Measurements from ENCODE around the gene LKAAEAR1.
A peak's percentile ranks its signal among the peaks of the same experiment; 100 is the strongest.

The LKAAEAR1 gene

GRCh38 chr20:64071341-64072332, 12.6 kb downstream of the LKAAEAR1 start:
- H3K4me3 ChIP-seq (ENCODE audit: low read depth, low read length): no peak overlapping the region
- TF ChIP-seq CTCF (conservative IDR thresholded peaks at IDR 0.05; ENCODE audit: low read depth, low read length): no peak
- DNase-seq (ENCODE audit: low read depth): no peak

- TF ChIP-seq CTCF (conservative IDR thresholded peaks at IDR 0.05; ENCODE audit: low read depth, low read length): no peak
- no peak for DNase-seq (ENCODE audit: low read depth)
These were observed 13.8 kb downstream of the LKAAEAR1 start for GRCh38 chr20:64070244-64070993.

GRCh38 chr20:64069614-64070243, 14.5 kb downstream of the LKAAEAR1 start:
- TF ChIP-seq CTCF (conservative IDR thresholded peaks at IDR 0.05; ENCODE audit: low read depth, low read length): peak; percentile 73
- peak; percentile 35 for DNase-seq (ENCODE audit: low read depth)
- H3K4me3 ChIP-seq (ENCODE audit: low read depth, low read length): no peak overlapping the region

More at GRCh38 chr20:64070244-64070993, 13.8 kb downstream of the LKAAEAR1 start:
- no peak overlapping the region for H3K4me3 ChIP-seq (ENCODE audit: low read depth, low read length)

- no peak overlapping the region for H3K4me3 ChIP-seq (ENCODE audit: low read depth, low read length)
These were observed 15.0 kb downstream of the LKAAEAR1 start for GRCh38 chr20:64069209-64069613.

GRCh38 chr20:64068386-64069208, 15.6 kb downstream of the LKAAEAR1 start:
- no peak for DNase-seq (ENCODE audit: low read depth)
- TF ChIP-seq CTCF (conservative IDR thresholded peaks at IDR 0.05; ENCODE audit: low read depth, low read length): no peak
- no peak overlapping the region for H3K4me3 ChIP-seq (ENCODE audit: low read depth, low read length)

More at GRCh38 chr20:64069209-64069613, 15.0 kb downstream of the LKAAEAR1 start:
- TF ChIP-seq CTCF (conservative IDR thresholded peaks at IDR 0.05; ENCODE audit: low read depth, low read length): no peak
- no peak for DNase-seq (ENCODE audit: low read depth)

- no peak overlapping the region for H3K4me3 ChIP-seq (ENCODE audit: low read depth, low read length)
- TF ChIP-seq CTCF (conservative IDR thresholded peaks at IDR 0.05; ENCODE audit: low read depth, low read length): no peak
- no peak for DNase-seq (ENCODE audit: low read depth)
These were observed 16.4 kb downstream of the LKAAEAR1 start for GRCh38 chr20:64067733-64068307.
